ENCODE measurements around the gene FBXL13.
"Not testable (repeated sequence)": the region's sequence is repeated elsewhere in the genome, so short reads cannot be mapped to it uniquely, and the experiment has no call there.

The FBXL13 gene

GRCh38 chr7:103078226-103078625, 3.6 kb upstream of the FBXL13 start:
- DNase-seq = not testable (repeated sequence)

GRCh38 chr7:103077318-103077717, 2.7 kb upstream of the FBXL13 start:
- DNase-seq = no peak

GRCh38 chr7:103076764-103077163, 2.2 kb upstream of the FBXL13 start:
- DNase-seq = no peak

GRCh38 chr7:103075337-103075918, 832 bp upstream of the FBXL13 start:
- DNase-seq = peak; percentile 41

GRCh38 chr7:103073989-103074518, 542 bp downstream of the FBXL13 start:
- no peak for DNase-seq

GRCh38 chr7:103071000-103071399, 3.6 kb downstream of the FBXL13 start:
- no peak for DNase-seq

GRCh38 chr7:103068414-103069403, 5.9 kb downstream of the FBXL13 start:
- DNase-seq = no peak

- peak; percentile 52 for DNase-seq
Observed at GRCh38 chr7:103065667-103066066, 8.9 kb downstream of the FBXL13 start.

- DNase-seq = no peak
Observed at GRCh38 chr7:103063895-103064294, 10.7 kb downstream of the FBXL13 start.

GRCh38 chr7:103059471-103059870, 15.1 kb downstream of the FBXL13 start:
- no peak for DNase-seq

- DNase-seq = no peak
Observed at GRCh38 chr7:103058122-103058521, 16.5 kb downstream of the FBXL13 start.

- not testable (repeated sequence) for DNase-seq
Observed at GRCh38 chr7:103056006-103056405, 18.6 kb downstream of the FBXL13 start.

GRCh38 chr7:103051519-103051918, 23.1 kb downstream of the FBXL13 start:
- DNase-seq = no peak

- DNase-seq = no peak
Observed at GRCh38 chr7:103048833-103049232, 25.8 kb downstream of the FBXL13 start.

- DNase-seq = not testable (repeated sequence)
Observed at GRCh38 chr7:103041815-103042214, 32.8 kb downstream of the FBXL13 start.

GRCh38 chr7:103037823-103038739, 36.5 kb downstream of the FBXL13 start:
- not testable (repeated sequence) for DNase-seq

- DNase-seq = no peak
Observed at GRCh38 chr7:103037476-103037822, 37.1 kb downstream of the FBXL13 start.

GRCh38 chr7:103034318-103034717, 40.3 kb downstream of the FBXL13 start:
- DNase-seq = not testable (repeated sequence)

GRCh38 chr7:103031781-103032180, 42.8 kb downstream of the FBXL13 start:
- DNase-seq = no peak

GRCh38 chr7:103031024-103031423, 43.6 kb downstream of the FBXL13 start:
- no peak for DNase-seq

- peak; percentile 36 for DNase-seq
Observed at GRCh38 chr7:103025341-103025740, 49.3 kb downstream of the FBXL13 start.

GRCh38 chr7:103023578-103023977, 51.0 kb downstream of the FBXL13 start:
- DNase-seq = not testable (repeated sequence)

- DNase-seq = not testable (repeated sequence)
Observed at GRCh38 chr7:103021490-103021889, 53.1 kb downstream of the FBXL13 start.
